Measurements from ENCODE around the gene MROH2B. TPM values are rescaled to one million over a fixed set of nuclear protein-coding genes. Genes with fewer than 3 reads are reported as not detected.

The MROH2B gene
- total RNA-seq, 1 donor from 2014 or later = not detected

DNA sequence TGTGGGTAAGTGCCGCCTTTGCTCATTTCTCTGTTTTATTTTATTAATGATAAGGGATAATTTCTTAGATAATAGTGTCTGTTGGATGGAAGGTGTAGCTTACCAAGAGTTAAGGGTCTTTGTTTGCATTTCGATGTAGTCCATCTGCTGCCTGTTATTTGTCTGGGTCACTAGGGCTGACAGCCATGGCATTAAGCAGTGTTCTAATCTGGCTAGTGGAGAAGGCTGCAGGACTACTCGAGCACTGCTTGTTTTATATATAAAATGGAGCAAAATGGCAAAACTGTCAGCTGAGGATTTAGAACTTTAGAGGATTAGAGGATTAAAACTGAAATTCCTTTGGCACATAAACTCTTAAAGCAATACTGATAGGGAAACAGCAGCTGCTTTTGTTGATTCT, 94.3 kb downstream of the MROH2B start:
- Histone ChIP-seq H3K36me3 (ENCODE audit: control insufficient read depth, insufficient read depth, low read length) (no peaks in the 10 kb centered on the region), H3K4me3 (ENCODE audit: low read depth, low read length) (no peak overlapping the region), H3K27me3 (ENCODE audit: control insufficient read depth, insufficient read depth, low read length) (no peaks in the 10 kb centered on the region)
- TF ChIP-seq, protein P1, sequence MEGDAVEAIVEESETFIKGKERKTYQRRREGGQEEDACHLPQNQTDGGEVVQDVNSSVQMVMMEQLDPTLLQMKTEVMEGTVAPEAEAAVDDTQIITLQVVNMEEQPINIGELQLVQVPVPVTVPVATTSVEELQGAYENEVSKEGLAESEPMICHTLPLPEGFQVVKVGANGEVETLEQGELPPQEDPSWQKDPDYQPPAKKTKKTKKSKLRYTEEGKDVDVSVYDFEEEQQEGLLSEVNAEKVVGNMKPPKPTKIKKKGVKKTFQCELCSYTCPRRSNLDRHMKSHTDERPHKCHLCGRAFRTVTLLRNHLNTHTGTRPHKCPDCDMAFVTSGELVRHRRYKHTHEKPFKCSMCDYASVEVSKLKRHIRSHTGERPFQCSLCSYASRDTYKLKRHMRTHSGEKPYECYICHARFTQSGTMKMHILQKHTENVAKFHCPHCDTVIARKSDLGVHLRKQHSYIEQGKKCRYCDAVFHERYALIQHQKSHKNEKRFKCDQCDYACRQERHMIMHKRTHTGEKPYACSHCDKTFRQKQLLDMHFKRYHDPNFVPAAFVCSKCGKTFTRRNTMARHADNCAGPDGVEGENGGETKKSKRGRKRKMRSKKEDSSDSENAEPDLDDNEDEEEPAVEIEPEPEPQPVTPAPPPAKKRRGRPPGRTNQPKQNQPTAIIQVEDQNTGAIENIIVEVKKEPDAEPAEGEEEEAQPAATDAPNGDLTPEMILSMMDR (IDR thresholded peaks at IDR 0.05; ENCODE audit: insufficient read depth, low read length, poor library complexity, severe bottlenecking) = no peak
- no peak for DNase-seq (ENCODE audit: low read depth)

DNA sequence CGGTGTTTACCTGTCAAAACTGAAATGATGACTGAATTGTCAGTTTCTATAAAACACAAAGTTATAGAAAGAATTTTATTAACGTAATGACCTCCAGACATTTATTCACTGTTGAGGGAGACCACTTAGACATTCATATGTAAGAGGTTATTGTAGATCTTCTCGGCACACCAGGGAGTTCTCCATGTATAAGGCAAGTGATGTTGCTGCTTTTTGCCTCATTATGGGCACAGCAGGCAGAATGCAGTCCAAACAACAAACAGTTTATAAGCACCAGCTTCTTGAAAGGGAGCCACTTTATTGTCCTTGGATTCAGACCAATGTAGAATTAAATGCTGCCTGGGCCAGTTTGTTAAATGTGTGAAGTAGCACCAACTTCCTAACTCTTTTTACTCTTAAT, 95.1 kb downstream of the MROH2B start:
- Histone ChIP-seq H3K27me3 (ENCODE audit: control insufficient read depth, insufficient read depth, low read length) (no peaks in the 10 kb centered on the region), H3K4me3 (ENCODE audit: low read depth, low read length) (no peak overlapping the region), H3K36me3 (ENCODE audit: control insufficient read depth, insufficient read depth, low read length) (no peaks in the 10 kb centered on the region)
- TF ChIP-seq, protein P1 (IDR thresholded peaks at IDR 0.05; ENCODE audit: insufficient read depth, low read length, poor library complexity, severe bottlenecking) = no peak
- DNase-seq (ENCODE audit: low read depth) = no peak

DNA sequence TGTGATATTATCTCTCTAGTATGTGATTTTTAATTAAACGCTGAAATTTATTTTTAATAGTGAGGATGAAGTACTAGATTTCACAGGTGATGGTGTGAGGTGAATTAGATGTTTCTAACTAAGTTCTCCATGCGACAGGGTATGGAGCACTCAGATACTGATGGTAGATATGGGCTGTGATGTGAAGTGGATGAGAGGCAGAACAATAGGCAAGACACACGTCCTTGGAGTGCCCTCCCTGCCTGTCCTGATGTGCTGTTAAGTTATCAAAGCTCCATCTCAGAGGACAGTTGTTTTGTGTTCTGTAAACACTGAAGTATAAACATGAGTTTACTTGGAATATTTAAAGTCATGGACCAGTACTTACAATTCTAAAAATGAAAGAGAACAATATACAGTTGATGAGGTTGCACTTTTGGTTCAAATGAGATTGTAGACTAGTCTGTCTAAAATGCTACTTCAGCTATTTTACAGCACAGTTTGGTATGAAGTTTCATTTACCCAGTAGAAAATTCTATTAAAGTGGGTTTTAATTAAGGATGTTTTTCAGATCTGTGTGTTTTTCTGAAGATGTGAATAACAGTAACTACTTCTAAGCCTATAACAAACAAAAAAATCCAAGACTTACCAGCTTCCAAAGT, 97.7 kb downstream of the MROH2B start:
- H3K4me3 ChIP-seq (ENCODE audit: low read depth, low read length) = no peak overlapping the region
- H3K36me3 ChIP-seq (ENCODE audit: control insufficient read depth, insufficient read depth, low read length) = no peaks in the 10 kb centered on the region
- no peak for DNase-seq (ENCODE audit: low read depth)
- H3K27me3 ChIP-seq (ENCODE audit: control insufficient read depth, insufficient read depth, low read length) = no peaks in the 10 kb centered on the region
- TF ChIP-seq, protein P1 (IDR thresholded peaks at IDR 0.05; ENCODE audit: insufficient read depth, low read length, poor library complexity, severe bottlenecking) = no peak

DNA sequence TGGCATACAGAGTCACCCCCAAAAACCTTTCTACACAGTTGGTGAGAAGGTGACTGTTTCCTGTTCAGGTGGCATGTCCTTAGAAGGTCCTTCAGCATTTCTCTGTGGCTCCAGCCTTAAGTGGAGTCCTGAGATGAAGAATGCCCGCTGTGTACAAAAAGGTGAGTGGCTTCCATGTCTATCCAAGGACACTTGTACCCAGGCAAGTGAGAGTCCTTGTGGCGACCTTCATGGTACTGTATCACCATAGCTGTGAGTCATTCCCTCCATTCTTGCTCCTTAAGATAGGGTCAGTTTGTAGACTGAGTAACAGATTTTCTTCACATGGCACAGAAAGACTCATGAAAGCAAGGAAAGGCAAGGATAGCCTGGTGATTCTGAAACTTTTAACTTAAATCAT, 98.7 kb downstream of the MROH2B start:
- Histone ChIP-seq H3K27me3 (ENCODE audit: control insufficient read depth, insufficient read depth, low read length) (no peaks in the 10 kb centered on the region), H3K4me3 (ENCODE audit: low read depth, low read length) (no peak overlapping the region), H3K36me3 (ENCODE audit: control insufficient read depth, insufficient read depth, low read length) (no peaks in the 10 kb centered on the region)
- TF ChIP-seq, protein P1 (IDR thresholded peaks at IDR 0.05; ENCODE audit: insufficient read depth, low read length, poor library complexity, severe bottlenecking) = no peak
- no peak for DNase-seq (ENCODE audit: low read depth)

DNA sequence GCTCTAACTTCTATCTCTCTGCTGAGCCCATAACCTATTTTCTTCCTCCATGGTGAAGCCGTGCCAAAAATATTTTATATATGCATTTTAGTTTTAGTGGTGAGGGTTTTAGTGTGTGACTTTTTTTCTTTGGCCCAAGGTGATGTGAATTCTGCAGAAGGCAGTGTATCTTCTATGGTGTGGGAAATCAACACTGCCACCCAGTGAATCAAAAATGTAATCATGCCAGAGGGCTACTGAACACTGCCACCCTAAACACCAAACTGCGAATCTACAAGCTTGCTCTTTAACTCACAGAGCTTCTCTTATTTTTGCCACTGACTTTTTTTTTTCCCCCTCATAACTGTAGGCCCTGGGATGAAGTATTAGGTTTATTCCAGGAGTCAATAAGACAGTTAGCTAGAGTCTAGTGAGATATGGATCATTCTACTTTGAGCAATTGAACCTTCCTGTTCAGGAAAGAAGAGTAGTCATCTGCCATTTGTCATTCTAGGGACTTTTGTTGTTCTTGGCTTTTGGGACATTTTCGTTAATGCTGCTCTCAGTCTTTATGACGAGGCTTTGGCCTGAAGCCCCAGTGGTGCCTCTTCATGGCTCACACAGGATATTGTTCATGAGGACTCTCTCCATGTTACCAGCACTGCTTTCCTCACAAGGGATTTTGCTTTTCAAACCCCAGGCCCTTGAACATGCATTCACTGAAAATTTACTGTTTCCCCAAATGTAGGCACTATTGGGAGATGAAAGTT, 108.8 kb downstream of the MROH2B start:
- DNase-seq (ENCODE audit: low read depth) = no peak
- Histone ChIP-seq H3K27me3 (ENCODE audit: control insufficient read depth, insufficient read depth, low read length) (no peaks in the 10 kb centered on the region), H3K36me3 (ENCODE audit: control insufficient read depth, insufficient read depth, low read length) (no peaks in the 10 kb centered on the region), H3K4me3 (ENCODE audit: low read depth, low read length) (no peak overlapping the region)
- TF ChIP-seq, protein P1 (IDR thresholded peaks at IDR 0.05; ENCODE audit: insufficient read depth, low read length, poor library complexity, severe bottlenecking) = no peak
